Activated naive CD4-positive, alpha-beta T cell treated with anti-CD3 and anti-CD28 coated beads for 36 hours (primary cell): ENCODE results near the gene SLC6A12. TPM values are rescaled to one million over a fixed set of nuclear protein-coding genes. Genes with fewer than 3 reads are reported as not detected.

ENCODE experiments used
- CTCF ChIA-PET: fragments of 350-600 bp; sonication (Branson Sonifier 250); formaldehyde crosslinking; loops from one replicate; lab custom pipeline; 2021; ENCODE audit warnings: antibody characterized with exemption; lab: Charles Lee
- DNase-seq: peaks from one replicate; pipeline ENCODE4 v3.0.0-alpha.2; 2020
- H3K27ac Mint-ChIP-seq: one replicate; pipeline ENCODE4 v1.8.0; 2021; ENCODE audit warnings: mild to moderate bottlenecking, mixed read lengths
- H3K27me3 Mint-ChIP-seq: one replicate; pipeline ENCODE4 v1.8.0; 2021; ENCODE audit warnings: low read depth, mixed read lengths
- H3K36me3 Mint-ChIP-seq: one replicate; pipeline ENCODE4 v1.8.0; 2021; ENCODE audit warnings: low read depth, mixed read lengths
- H3K4me1 Mint-ChIP-seq: one replicate; pipeline ENCODE4 v1.8.0; 2021; ENCODE audit warnings: low read depth, mixed read lengths
- H3K4me3 Mint-ChIP-seq: one replicate; pipeline ENCODE4 v1.8.0; 2021; ENCODE audit warnings: mild to moderate bottlenecking, moderate library complexity, mixed read lengths
- H3K9me3 Mint-ChIP-seq: one replicate; pipeline ENCODE4 v1.8.0; 2021; ENCODE audit warnings: mixed read lengths
- intact Hi-C: fragments of 100-400 bp; cut with micrococcal nuclease; formaldehyde crosslinking; loops from one replicate; pipeline ENCODE4 v1.15.1; 2023
- total RNA-seq, 2 experiments: library from RNA; stranded (reverse); gene quantifications; one replicate each; pipeline ENCODE4 v1.2.3, GENCODE V29; 2021

Gene SLC6A12
- total RNA-seq, 2 experiments from 2014 or later: 0.21 TPM; not detected in 1

DNA sequence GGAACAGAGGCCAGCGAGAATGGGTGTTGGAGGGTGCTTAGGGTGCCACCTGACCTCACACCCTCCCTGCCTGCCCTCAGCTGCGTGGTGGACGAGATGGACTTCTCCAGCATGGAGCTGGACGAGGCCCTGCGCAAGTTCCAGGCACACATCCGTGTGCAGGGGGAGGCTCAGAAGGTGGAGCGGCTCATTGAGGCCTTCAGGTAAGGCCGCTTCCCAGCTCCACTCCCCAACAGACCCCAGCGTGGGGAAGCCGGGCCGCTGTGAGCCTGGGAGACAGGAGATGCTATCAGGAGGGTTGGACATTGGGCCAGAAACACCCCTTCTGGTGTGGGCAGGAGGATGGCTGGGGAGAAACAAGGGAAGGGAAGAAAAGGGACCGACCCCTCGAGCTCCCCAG lies 57.0 kb downstream of the SLC6A12 start:
- H3K27me3 Mint-ChIP-seq: peaks cover 3% of the 10 kb centered on the region
- no peaks in the 10 kb centered on the region for H3K9me3 Mint-ChIP-seq
- DNase-seq: no peak
- H3K36me3 Mint-ChIP-seq: no peaks in the 10 kb centered on the region
- no peak overlapping the region for H3K27ac Mint-ChIP-seq
- intact Hi-C loops: no loop called here
- no peak overlapping the region for H3K4me3 Mint-ChIP-seq
- peaks cover 3% of the 10 kb centered on the region for H3K4me1 Mint-ChIP-seq
- CTCF ChIA-PET: no interaction called here

DNA sequence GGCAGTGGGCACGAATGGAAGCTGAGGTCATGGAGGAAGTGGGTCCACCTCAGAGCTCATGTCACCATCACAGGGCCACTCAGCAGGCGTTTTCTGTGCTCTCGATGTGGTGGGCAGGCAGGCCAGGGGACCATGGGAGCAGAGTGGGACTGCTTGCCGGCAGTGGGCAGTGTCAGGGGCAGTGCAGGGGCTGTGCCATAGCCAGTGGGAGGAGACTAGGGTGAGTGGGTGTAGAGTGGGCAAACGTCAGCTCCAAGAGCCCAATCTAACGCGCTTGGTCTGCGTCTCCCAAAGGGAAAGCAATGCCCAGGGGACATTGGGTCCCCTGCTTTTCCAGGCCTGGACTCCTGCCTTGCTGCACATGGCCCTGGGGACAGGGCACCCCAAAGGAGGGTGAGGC lies 58.3 kb downstream of the SLC6A12 start:
- no peak overlapping the region for H3K27ac Mint-ChIP-seq
- DNase-seq: no peak
- no peaks in the 10 kb centered on the region for H3K36me3 Mint-ChIP-seq
- H3K9me3 Mint-ChIP-seq: no peaks in the 10 kb centered on the region
- H3K27me3 Mint-ChIP-seq: peaks cover 3% of the 10 kb centered on the region
- peaks cover 3% of the 10 kb centered on the region for H3K4me1 Mint-ChIP-seq
- CTCF ChIA-PET: interaction anchor here (0.6 to 0.8 kb wide), 2 partner anchors 10 to 176 kb away, joined by 3 read pairs; no protein-coding TSS in a partner anchor
- intact Hi-C loops: no loop called here
- no peak overlapping the region for H3K4me3 Mint-ChIP-seq

DNA sequence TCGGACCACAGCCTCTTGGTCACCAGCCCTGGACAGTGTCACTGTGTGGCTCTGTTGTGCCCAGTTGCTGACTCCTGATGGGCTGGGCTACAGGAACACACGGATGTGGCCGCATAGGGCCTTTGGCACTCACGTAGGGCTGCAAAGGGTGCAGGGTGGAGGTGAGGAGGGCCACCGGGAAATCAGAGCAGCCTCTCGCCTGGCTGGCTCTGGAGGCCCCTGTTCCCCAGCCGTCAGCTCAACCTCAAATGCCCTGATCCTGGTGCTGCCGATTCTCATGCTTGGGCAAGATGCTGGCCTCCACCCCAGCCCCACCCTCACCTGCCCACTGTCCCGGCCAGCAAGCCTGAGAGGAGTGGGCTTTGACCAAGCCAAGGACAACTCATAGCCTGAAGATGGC lies 59.0 kb downstream of the SLC6A12 start:
- no peaks in the 10 kb centered on the region for H3K36me3 Mint-ChIP-seq
- H3K4me1 Mint-ChIP-seq: peaks cover 3% of the 10 kb centered on the region
- no peaks in the 10 kb centered on the region for H3K9me3 Mint-ChIP-seq
- CTCF ChIA-PET: interaction anchor here (0.8 kb wide), 1 partner anchor 10 kb away, joined by 3 read pairs; no protein-coding TSS in a partner anchor
- no peak overlapping the region for H3K27ac Mint-ChIP-seq
- H3K4me3 Mint-ChIP-seq: no peak overlapping the region
- H3K27me3 Mint-ChIP-seq: peaks cover 3% of the 10 kb centered on the region
- intact Hi-C loops: no loop called here
- no peak for DNase-seq

DNA sequence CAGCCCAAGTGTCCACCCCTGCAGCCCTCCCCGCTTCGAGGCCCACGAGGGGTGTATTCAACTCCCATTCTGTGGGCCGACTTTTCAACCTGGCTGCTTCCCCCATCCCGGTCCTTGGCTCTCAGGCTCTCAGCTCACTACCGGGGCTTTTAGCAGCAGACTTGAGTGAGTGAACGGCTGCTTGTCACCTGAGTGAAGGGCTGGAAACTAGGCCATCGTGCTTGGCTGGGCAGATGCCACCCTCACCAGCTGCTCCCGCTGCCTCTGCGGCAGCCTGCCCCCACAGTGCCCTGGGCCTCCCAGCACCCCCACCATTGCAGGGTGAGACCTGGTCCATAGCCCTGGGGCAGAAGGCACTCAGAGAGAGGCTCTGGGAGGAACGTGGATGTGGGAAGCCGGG lies 59.9 kb downstream of the SLC6A12 start:
- Mint-ChIP-seq H3K27ac (no peak overlapping the region), H3K27me3 (peaks cover 3% of the 10 kb centered on the region), H3K9me3 (no peaks in the 10 kb centered on the region), H3K4me1 (peaks cover 3% of the 10 kb centered on the region), H3K4me3 (no peak overlapping the region), H3K36me3 (no peaks in the 10 kb centered on the region)
- CTCF ChIA-PET: interaction anchor here (0.6 to 1.0 kb wide), 4 partner anchors 14 to 644 kb away, joined by 3 to 4 read pairs (median 4); no protein-coding TSS in a partner anchor
- no peak for DNase-seq
- intact Hi-C loops: no loop called here

DNA sequence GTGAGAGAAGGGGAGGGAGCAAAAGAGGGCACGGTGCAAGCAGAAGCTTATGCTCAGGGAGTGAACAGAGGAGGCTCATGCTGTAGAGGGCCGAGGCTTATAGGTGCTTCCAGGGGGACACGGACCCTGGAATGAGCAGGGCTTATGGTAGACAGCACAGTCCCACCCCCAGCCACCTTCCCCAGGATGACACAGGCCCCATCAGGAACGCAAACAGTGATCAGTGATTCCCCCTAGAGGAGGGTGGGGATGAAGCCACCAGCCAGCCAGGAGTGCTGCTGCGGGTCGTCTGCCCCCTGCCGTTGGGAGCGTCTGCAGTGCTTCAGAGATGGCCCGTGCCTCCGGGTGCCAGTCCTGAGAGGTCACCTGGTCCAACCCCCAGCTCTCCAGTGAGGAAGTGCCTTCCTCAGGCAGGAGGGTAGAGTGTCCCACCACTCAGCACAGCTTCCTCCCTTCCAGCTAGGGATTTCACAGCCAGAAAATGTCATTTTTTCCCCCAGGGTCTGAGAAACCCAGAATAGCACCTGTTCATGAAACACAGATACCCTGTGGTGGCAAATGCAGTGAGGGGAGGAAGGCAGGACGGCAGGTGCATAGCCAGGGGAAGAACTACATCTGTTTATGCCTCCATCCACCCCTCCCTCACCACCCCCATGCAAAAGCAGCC lies 60.7 kb downstream of the SLC6A12 start:
- Mint-ChIP-seq H3K36me3 (no peaks in the 10 kb centered on the region), H3K27ac (no peak overlapping the region), H3K4me1 (peaks cover 3% of the 10 kb centered on the region), H3K9me3 (no peaks in the 10 kb centered on the region), H3K4me3 (no peak overlapping the region), H3K27me3 (peaks cover 3% of the 10 kb centered on the region)
- CTCF ChIA-PET: interaction anchor here (0.7 to 1.6 kb wide), 7 partner anchors 13 to 390 kb away, joined by 3 to 6 read pairs (median 4); partner anchors contain the start of gene SLC6A12
- peak; percentile 79 for DNase-seq
- intact Hi-C loops: no loop called here

DNA sequence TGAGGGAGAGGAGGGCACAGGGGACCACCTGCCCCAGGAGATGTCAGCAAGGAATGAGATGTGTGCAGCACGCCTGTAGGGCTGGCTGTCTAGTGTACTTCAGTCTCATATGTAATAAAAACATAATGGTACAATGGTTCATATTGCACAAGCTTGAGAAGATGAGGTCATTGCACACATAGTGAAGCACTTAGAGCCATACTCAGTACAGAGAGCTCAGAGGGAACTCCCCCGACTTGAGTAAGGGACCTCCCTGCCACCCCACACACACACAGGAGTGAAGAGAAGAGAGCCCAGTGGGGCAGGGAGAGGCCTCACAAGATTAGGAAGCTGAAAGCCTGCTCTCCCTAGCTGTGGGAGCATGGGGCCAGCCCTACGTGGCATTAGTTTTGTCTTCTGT lies 61.5 kb downstream of the SLC6A12 start:
- CTCF ChIA-PET: interaction anchor here (0.9 to 1.6 kb wide), 4 partner anchors 17 to 62 kb away, joined by 3 to 6 read pairs (median 4); partner anchors contain the start of gene SLC6A12
- H3K36me3 Mint-ChIP-seq: no peaks in the 10 kb centered on the region
- H3K4me1 Mint-ChIP-seq: peaks cover 3% of the 10 kb centered on the region
- intact Hi-C loops: no loop called here
- no peak overlapping the region for H3K27ac Mint-ChIP-seq
- no peaks in the 10 kb centered on the region for H3K9me3 Mint-ChIP-seq
- H3K4me3 Mint-ChIP-seq: no peak overlapping the region
- DNase-seq: no peak
- peaks cover 3% of the 10 kb centered on the region for H3K27me3 Mint-ChIP-seq

DNA sequence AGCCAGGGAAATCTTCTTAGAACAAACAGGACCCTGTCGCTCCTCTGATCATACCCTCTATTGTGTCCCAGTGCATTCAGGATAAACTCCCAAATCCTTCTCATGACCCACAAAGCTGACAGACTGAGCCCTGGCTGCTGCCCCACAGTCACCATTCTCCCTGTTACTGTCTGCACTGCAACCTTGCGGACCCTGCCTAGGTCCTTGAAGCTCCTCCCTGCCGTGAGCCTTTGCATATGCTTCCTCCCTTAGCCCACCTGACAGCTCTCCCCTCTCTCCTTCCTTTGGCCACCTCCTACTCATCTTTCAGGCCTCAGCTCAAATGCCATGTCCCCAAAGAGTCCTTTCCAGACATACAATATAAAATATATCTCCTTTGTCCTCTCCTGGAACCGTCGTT lies 62.4 kb downstream of the SLC6A12 start:
- H3K9me3 Mint-ChIP-seq: no peaks in the 10 kb centered on the region
- intact Hi-C loops: no loop called here
- CTCF ChIA-PET: interaction anchor here (0.5 kb wide), 1 partner anchor 143 kb away, joined by 4 read pairs; no protein-coding TSS in a partner anchor
- no peak for DNase-seq
- peaks cover 3% of the 10 kb centered on the region for H3K4me1 Mint-ChIP-seq
- no peak overlapping the region for H3K27ac Mint-ChIP-seq
- H3K36me3 Mint-ChIP-seq: no peaks in the 10 kb centered on the region
- H3K4me3 Mint-ChIP-seq: no peak overlapping the region
- peaks cover 3% of the 10 kb centered on the region for H3K27me3 Mint-ChIP-seq

DNA sequence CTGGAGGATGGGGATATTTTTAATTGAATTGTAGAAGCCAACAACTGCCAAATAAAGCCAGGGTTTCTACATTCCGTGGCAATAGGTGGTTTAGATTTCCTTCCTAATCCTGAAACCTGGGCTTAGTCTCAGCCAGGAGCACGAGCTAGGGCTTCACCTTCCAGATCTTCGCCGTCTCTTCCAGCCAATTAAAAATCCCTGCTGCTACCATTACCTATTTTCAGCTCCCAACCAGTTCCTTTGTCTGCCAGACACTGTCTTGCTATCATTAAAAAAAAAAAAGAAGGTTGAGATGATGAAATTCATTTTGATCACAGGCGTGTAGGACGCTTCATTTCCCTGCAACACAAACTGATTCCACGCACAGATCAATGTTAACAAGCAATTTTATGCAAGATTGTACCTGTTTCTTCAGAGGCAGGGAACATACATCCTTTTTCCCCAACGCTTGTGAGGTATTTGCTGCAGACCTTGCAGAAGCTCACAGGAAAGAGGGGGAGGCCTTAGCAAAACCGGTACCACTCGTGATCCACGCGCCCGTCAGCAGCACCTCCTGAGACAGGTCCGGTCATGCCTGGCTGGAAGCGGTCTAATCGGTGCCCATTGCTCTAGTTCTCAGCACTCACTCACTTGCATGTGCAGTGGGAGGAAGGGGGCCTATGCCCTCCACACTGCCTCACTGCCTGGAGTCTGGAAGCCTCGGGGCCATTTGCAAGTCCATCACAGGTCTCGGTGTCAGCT lies 65.1 kb downstream of the SLC6A12 start:
- intact Hi-C loops: no loop called here
- Mint-ChIP-seq H3K9me3 (no peaks in the 10 kb centered on the region), H3K4me3 (no peak overlapping the region), H3K27ac (no peak overlapping the region), H3K27me3 (peaks cover 3% of the 10 kb centered on the region), H3K36me3 (no peaks in the 10 kb centered on the region), H3K4me1 (peaks cover 9% of the 10 kb centered on the region)
- no peak for DNase-seq
- CTCF ChIA-PET: no interaction called here

DNA sequence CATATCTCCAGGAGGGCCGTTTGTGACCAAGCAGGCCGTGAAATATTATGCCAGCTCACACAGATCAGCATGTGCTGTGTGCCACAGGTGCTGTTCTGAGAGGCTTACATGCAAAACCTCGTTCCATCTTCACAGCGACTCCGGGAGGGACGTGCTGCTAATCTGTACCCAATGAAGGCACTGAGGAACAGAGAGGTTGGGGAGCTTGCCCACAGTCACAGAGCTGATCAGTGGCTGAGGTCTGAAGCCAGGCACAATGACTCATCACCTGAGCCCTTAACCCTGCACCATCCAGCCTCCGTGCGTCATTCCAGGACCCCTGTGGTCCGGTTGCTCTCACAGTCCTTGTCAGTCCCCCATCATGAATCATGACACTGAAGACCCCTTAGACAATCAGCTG lies 66.7 kb downstream of the SLC6A12 start:
- H3K4me1 Mint-ChIP-seq: peaks cover 6% of the 10 kb centered on the region
- intact Hi-C loops: no loop called here
- CTCF ChIA-PET: no interaction called here

DNA sequence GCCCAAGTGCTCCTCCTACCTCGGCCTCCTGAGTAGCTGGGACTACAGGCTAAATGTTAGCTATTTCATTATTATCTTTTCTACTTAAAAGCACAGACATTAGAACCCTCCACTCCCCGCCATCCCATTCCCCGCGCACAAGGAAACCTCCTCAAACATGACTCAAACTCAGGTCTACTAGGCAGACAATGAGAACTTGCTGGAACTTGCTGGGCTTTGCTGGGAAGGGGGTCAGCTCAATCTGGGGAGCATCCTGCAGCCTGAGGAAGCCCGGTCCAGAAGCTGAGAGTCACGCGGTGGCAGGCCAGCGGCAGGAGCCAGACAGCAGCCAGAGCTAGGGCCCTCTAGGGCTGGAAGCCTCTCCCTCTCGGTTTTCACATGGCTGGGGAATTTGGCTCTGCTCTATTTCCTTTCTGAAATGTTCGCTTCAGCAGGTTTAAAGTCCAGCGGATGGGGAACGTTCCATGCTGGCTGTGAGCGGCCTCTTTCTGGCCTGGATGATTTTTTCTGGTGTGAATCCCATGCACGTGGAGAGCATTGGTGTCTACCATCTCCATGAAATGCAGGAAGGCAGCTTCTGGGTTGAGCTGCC lies 68.5 kb downstream of the SLC6A12 start:
- H3K27me3 Mint-ChIP-seq: peaks cover 2% of the 10 kb centered on the region
- H3K36me3 Mint-ChIP-seq: no peaks in the 10 kb centered on the region
- H3K4me3 Mint-ChIP-seq: no peak overlapping the region
- H3K27ac Mint-ChIP-seq: no peak overlapping the region
- no peaks in the 10 kb centered on the region for H3K9me3 Mint-ChIP-seq
- intact Hi-C loops: no loop called here
- DNase-seq: no peak
- CTCF ChIA-PET: interaction anchor here (1.1 kb wide), 1 partner anchor 10 kb away, joined by 3 read pairs; no protein-coding TSS in a partner anchor
- peaks cover 6% of the 10 kb centered on the region for H3K4me1 Mint-ChIP-seq

More for the DNA sequence above, 66.7 kb downstream of the SLC6A12 start:
- Mint-ChIP-seq H3K36me3 (no peaks in the 10 kb centered on the region), H3K9me3 (no peaks in the 10 kb centered on the region), H3K27me3 (no peaks in the 10 kb centered on the region), H3K4me3 (no peak overlapping the region), H3K27ac (no peak overlapping the region)
- DNase-seq: no peak

DNA sequence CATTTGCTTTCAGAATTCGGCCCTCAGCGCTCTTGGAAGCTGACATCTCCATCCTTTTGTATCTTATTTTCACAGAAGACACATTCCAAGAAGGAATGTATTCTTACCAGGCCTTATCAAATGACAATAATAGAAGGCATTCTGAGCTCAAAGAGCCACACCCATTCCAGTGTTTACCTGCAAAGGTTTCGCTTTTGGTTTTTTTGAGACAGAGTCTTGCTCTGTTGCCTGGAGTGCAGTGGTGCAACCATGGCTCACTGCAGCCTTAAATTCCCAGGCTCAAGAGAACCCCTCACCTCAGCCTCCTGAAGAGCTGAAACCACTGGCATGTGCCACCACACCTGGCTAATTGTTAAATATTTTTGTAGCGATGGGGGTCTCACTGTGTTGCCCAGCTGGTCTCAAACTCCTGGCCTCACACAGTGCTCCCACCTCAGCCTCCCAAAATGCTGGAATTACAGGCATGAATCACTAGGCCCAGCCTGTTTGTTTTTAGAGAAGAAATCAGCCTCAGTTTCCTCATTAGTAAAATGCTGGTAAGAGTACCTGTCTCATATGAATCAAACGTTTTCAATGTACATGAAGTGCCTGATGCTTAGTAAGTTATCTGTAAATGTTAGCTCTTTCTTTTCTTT lies 69.2 kb downstream of the SLC6A12 start:
- CTCF ChIA-PET: interaction anchor here (1.0 to 1.1 kb wide), 2 partner anchors 11 to 44 kb away, joined by 3 read pairs; no protein-coding TSS in a partner anchor
- Mint-ChIP-seq H3K4me1 (peaks cover 6% of the 10 kb centered on the region), H3K27ac (no peak overlapping the region), H3K36me3 (no peaks in the 10 kb centered on the region), H3K27me3 (peaks cover 9% of the 10 kb centered on the region), H3K9me3 (no peaks in the 10 kb centered on the region), H3K4me3 (no peak overlapping the region)
- intact Hi-C loops: no loop called here
- no peak for DNase-seq
